Kidney (tissue), 14 donors: ENCODE data around the gene NEUROD1. TPM values are rescaled to one million over a fixed set of nuclear protein-coding genes. Genes with fewer than 3 reads are reported as not detected.

Source experiments
- DNase-seq, 5 donors: peaks; one replicate each; pipeline ENCODE4 v3.0.0-alpha.2; 2013 to 2020
- FAIRE-seq: peaks from 2 replicates; lab custom pipeline; 2012; peaks lifted over from hg19 to GRCh38; lab: Jason Lieb, UNC
- H3K27ac ChIP-seq, 2 donors: one replicate each; pipeline ENCODE4 v1.7.0; 2013; ENCODE audit warnings: low read depth in 2 of 2, low read length in 2 of 2, inconsistent platforms in 1 of 2
- H3K27me3 ChIP-seq: one replicate; pipeline ENCODE4 v1.7.1; 2013; ENCODE audit warnings: low read length, inconsistent platforms; ENCODE audit not compliant: control insufficient read depth, insufficient read depth
- H3K36me3 ChIP-seq, 3 donors: one replicate each; pipeline versions ENCODE4 v1.7.0 to v1.7.1; 2013; ENCODE audit warnings: low read length in 3 of 3, control low read depth in 1 of 3, inconsistent platforms in 1 of 3; ENCODE audit not compliant: insufficient read depth in 3 of 3, control insufficient read depth in 2 of 3
- H3K4me1 ChIP-seq, 3 donors: one replicate each; pipeline versions ENCODE4 v1.7.0 to v1.7.1; 2013; ENCODE audit warnings: low read length in 3 of 3, inconsistent platforms in 1 of 3, low read depth in 1 of 3; ENCODE audit not compliant: control insufficient read depth in 2 of 3, insufficient read depth in 2 of 3
- H3K4me3 ChIP-seq, 3 donors: one replicate each; pipeline versions ENCODE4 v1.7.0 to v1.8.1; 2013; ENCODE audit warnings: low read length in 3 of 3, control low read depth in 1 of 3, inconsistent platforms in 1 of 3
- H3K9ac ChIP-seq, 3 donors: one replicate each; pipeline versions ENCODE4 v1.7.0 to v1.7.1; 2013; ENCODE audit warnings: low read length in 3 of 3, control low read depth in 1 of 3, inconsistent platforms in 1 of 3
- H3K9me3 ChIP-seq, 3 donors: one replicate each; pipeline versions ENCODE4 v1.7.0 to v1.7.1; 2013; ENCODE audit warnings: low read length in 3 of 3, control low read depth in 1 of 3, inconsistent platforms in 1 of 3; ENCODE audit not compliant: control insufficient read depth in 2 of 3, insufficient read depth in 1 of 3
- intact Hi-C: fragments of 100-400 bp; cut with DNase I; formaldehyde crosslinking; loops from one replicate; pipeline ENCODE4 v1.11.1; 2022
- polyA plus RNA-seq: library from polyadenylated mRNA; stranded (reverse); fragments of 350-450 nt; fragmentation: Illumina TruSeq; extraction: RNeasy Lipid Tissue Mini Kit (QIAGEN cat#74804); gene quantifications from one replicate; pipeline ENCODE4 v1.2.3, GENCODE V29; 2014; ENCODE audit warnings: low read depth, low replicate concordance; ENCODE audit not compliant: insufficient read depth
- total RNA-seq: library from RNA; stranded (reverse); fragmentation: NEBNext Ultra II Directional; extraction: Animal tissue kit (Norgen Biotek cat#: 25700); gene quantifications from one replicate; pipeline ENCODE4 v1.2.1, GENCODE V29; 2021
- TF ChIP-seq, protein P1 (sequence below): IDR thresholded peaks from 3 replicates; pipeline ENCODE4 v1.5.1; 2012; ENCODE audit warnings: mild to moderate bottlenecking, moderate library complexity, borderline replicate concordance; ENCODE audit not compliant: insufficient read depth; ENCODE audit errors: extremely low read depth
- donor health status: control.
- donor health status: control.
- donor health status: control.
- donor health status: control.
- donor health status: control.
- donor health status: DM: yes; HTN: yes; CAD: no.
- donor health status: Normal renal cell carcinoma (clear cell type).

The NEUROD1 gene
- total and polyA plus RNA-seq, 2 donors from 2014 or later: not detected

DNA sequence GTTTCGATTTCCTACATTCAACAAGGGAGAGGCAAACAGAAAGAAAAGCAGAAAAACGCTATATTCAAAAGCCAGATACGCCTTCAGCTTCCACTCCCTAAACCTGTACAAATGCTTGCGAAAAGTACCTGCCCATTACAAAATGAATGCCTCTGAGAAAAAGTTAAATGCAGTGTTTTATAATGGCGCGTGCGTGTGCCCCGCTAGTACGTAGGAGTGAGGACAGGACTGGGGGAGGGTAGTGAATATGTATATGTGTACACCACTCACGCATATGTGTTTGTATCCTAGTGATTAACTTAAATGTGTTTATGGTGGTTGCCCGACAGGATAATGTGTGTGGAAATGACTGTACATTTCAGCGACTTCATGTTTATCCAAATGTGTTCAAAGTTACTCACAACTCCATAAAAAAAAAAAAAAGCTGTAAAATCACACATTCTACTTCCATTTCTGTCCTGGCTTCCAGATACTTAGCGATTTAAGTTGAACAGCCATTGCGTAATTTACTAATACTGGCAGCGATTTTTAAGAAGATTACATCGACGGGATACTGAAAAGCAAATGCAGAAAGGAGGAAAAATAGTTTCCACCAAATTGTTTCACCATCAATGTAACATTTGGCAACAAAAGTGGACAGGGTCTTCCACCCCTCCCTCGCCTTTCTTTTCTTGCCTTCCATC lies 1.3 kb downstream of the NEUROD1 start:
- Histone ChIP-seq H3K36me3 (no peaks in the 10 kb centered on the region), H3K27ac (no peak overlapping the region), H3K9me3 (no peaks in the 10 kb centered on the region), H3K9ac (no peak overlapping the region), H3K4me3 (no peak overlapping the region), H3K27me3 (peaks cover 62% of the 10 kb centered on the region), H3K4me1 (peaks cover 0 to 7% (median 0%) of the 10 kb centered on the region in 3 donors)
- intact Hi-C loops: no loop called here
- DNase-seq (no peak), FAIRE-seq (no peak)
- TF ChIP-seq, protein P1, sequence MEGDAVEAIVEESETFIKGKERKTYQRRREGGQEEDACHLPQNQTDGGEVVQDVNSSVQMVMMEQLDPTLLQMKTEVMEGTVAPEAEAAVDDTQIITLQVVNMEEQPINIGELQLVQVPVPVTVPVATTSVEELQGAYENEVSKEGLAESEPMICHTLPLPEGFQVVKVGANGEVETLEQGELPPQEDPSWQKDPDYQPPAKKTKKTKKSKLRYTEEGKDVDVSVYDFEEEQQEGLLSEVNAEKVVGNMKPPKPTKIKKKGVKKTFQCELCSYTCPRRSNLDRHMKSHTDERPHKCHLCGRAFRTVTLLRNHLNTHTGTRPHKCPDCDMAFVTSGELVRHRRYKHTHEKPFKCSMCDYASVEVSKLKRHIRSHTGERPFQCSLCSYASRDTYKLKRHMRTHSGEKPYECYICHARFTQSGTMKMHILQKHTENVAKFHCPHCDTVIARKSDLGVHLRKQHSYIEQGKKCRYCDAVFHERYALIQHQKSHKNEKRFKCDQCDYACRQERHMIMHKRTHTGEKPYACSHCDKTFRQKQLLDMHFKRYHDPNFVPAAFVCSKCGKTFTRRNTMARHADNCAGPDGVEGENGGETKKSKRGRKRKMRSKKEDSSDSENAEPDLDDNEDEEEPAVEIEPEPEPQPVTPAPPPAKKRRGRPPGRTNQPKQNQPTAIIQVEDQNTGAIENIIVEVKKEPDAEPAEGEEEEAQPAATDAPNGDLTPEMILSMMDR: no peak

DNA sequence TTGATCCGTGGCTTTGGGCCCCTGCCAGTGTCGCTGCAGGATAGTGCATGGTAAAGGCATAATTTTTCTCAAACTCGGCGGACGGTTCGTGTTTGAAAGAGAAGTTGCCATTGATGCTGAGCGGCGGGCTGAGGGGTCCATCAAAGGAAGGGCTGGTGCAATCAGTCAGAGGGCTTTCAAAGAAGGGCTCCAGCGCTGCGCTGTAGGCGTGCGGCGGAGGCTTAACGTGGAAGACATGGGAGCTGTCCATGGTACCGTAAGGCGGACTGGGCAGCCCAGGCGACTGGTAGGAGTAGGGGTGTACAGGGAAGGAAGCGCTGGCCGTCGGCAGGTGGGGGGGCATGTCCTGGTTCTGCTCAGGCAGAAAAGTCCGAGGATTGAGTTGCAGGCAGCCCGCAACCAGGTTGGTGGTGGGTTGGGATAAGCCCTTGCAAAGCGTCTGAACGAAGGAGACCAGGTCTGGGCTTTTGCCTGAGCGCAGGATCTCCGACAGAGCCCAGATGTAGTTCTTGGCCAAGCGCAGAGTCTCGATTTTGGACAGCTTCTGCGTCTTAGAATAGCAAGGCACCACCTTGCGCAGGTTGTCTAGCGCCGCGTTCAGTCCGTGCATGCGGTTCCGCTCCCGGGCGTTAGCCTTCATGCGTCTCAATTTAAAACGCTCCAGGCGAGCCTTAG lies 2.3 kb downstream of the NEUROD1 start:
- Histone ChIP-seq H3K27me3 (peaks cover 63% of the 10 kb centered on the region), H3K9ac (no peak overlapping the region), H3K27ac (no peak overlapping the region), H3K9me3 (no peaks in the 10 kb centered on the region), H3K4me1 (peaks cover 0 to 4% (median 0%) of the 10 kb centered on the region in 3 donors), H3K36me3 (no peaks in the 10 kb centered on the region), H3K4me3 (no peak overlapping the region)
- TF ChIP-seq, protein P1: no peak
- intact Hi-C loops: no loop called here
- DNase-seq (peak; percentile 86 to 96 (median 93)), FAIRE-seq (no peak)

DNA sequence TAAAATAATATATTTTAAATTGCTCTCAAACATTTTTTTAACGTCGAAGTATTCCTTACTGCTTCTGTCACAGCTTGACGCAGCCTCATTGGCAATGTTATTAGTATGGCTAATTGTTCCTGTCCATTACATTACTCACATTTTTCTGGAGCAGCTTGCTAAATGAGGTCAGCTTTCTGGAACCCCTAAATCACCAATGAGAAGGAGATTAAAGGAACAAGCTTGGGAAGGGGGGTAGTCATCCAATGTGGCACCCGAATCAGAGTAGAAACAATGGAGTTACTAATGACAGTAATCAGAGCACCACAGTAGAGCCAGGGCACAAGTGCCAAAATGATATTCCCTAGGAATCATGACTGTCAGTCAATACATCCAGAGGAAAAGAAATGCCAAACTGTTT lies 5.1 kb downstream of the NEUROD1 start:
- intact Hi-C loops: no loop called here
- no peaks in the 10 kb centered on the region for H3K4me1 ChIP-seq
- no peak overlapping the region for H3K9ac ChIP-seq
- no peaks in the 10 kb centered on the region for H3K36me3 ChIP-seq
- no peak for FAIRE-seq
- DNase-seq: no peak
- H3K27ac ChIP-seq: no peak overlapping the region
- no peak overlapping the region for H3K4me3 ChIP-seq
- TF ChIP-seq, protein P1: no peak
- H3K27me3 ChIP-seq: peaks cover 39% of the 10 kb centered on the region
- no peaks in the 10 kb centered on the region for H3K9me3 ChIP-seq
